GM23248 (cell line): ENCODE results near the gene RAB40B.

Experiments
- EZH2 ChIP-seq: fragments of 200-600 bp; sonication (generic); IDR thresholded peaks from 2 replicates; pipeline ENCODE4 v1.6.1; 2018; ENCODE audit warnings: antibody characterized with exemption, mild to moderate bottlenecking; ENCODE audit not compliant: insufficient read depth, poor library complexity, severe bottlenecking
- EZH2phosphoT487 ChIP-seq: fragments of 200-600 bp; sonication (generic); IDR thresholded peaks from 2 replicates; pipeline ENCODE4 v1.6.1; 2018; ENCODE audit warnings: antibody characterized with exemption, moderate library complexity, mild to moderate bottlenecking, low read depth; ENCODE audit not compliant: insufficient read depth

GRCh38 chr17:82657926-82658325 is 40.6 kb downstream of the RAB40B start:
- TF ChIP-seq EZH2phosphoT487 (no peak), EZH2 (no peak)
